Breast epithelium (tissue), 4 donors: ENCODE results near the gene AFF3. TPM values are rescaled to one million over a fixed set of nuclear protein-coding genes. Genes with fewer than 3 reads are reported as not detected.
A peak's percentile ranks its signal among the peaks of the same experiment; 100 is the strongest.

Experiments used
- DNase-seq, 2 donors: peaks; one replicate each; pipeline ENCODE4 v3.0.0-alpha.2; 2019; ENCODE audit warnings: low spot score in 2 of 2
- H3K27ac ChIP-seq, 2 donors: fragments of 200-600 bp; sonication (generic) in 1 of 2; one replicate each; pipeline ENCODE4 v1.5.1; 2016 to 2019; ENCODE audit warnings: mild to moderate bottlenecking in 1 of 2
- H3K27me3 ChIP-seq, 2 donors: fragments of 200-600 bp; sonication (generic) in 1 of 2; one replicate each; pipeline versions ENCODE4 v1.5.1 to v1.6.0; 2017 to 2019; ENCODE audit warnings: control low read depth in 1 of 2, mild to moderate bottlenecking in 1 of 2
- H3K36me3 ChIP-seq: fragments of 200-600 bp; one replicate; pipeline ENCODE4 v1.5.1; 2019
- H3K4me1 ChIP-seq, 2 donors: fragments of 200-600 bp; sonication (generic); one replicate each; pipeline ENCODE4 v1.5.1; 2016 to 2019; ENCODE audit warnings: control low read depth in 1 of 2
- H3K4me3 ChIP-seq, 3 donors: fragments of 200-600 bp; sonication (generic); 1 replicate in 2 of 3; 2 replicates in 1 of 3; pipeline ENCODE4 v1.5.1; 2016 to 2019; ENCODE audit warnings: mild to moderate bottlenecking in 3 of 3, moderate library complexity in 2 of 3
- H3K9me3 ChIP-seq, 2 donors: fragments of 200-600 bp; sonication (generic) in 1 of 2; one replicate each; pipeline ENCODE4 v1.5.1; 2016 to 2019; ENCODE audit warnings: control low read depth in 1 of 2
- POLR2A ChIP-seq: fragments of 450-650 bp; IDR thresholded peaks from one replicate; pipeline ENCODE4 v1.6.1; 2016; ENCODE audit warnings: antibody characterized with exemption, mild to moderate bottlenecking, moderate library complexity
- POLR2AphosphoS5 ChIP-seq, 3 donors: sonication (generic); formaldehyde crosslinking; IDR thresholded peaks; one replicate each; pipeline ENCODE4 v1.6.1; 2017; ENCODE audit warnings: antibody characterized with exemption in 3 of 3
- intact Hi-C: fragments of 100-400 bp; cut with DNase I; formaldehyde crosslinking; loops from one replicate; pipeline ENCODE4 v1.15.1; 2023; ENCODE audit warnings: low total_unique reads
- total RNA-seq, 3 donors: library from RNA; depleted of rRNA; stranded (reverse); fragments of >200 nt; gene quantifications; one replicate each; pipeline ENCODE4 v1.1.0, GENCODE V29; 2016
- TF ChIP-seq, protein P1 (sequence below), 3 donors: fragments of 450-650 bp; IDR thresholded peaks; one replicate each; pipeline ENCODE4 v1.5.1; 2016 to 2017; ENCODE audit warnings: antibody characterized with exemption in 3 of 3, mild to moderate bottlenecking in 3 of 3, moderate library complexity in 3 of 3

Gene AFF3
- total RNA-seq, 3 donors from 2014 or later, result 8.2 to 116 (median 63.6) TPM

GRCh38 chr2:99701503-99701902 lies 440.9 kb downstream of the AFF3 start:
- no peak for DNase-seq
- Histone ChIP-seq H3K9me3 (no peaks in the 10 kb centered on the region), H3K4me3 (no peak overlapping the region), H3K27ac (peak overlapping the region in 1 of 2 donors; percentile 84), H3K27me3 (no peaks in the 10 kb centered on the region), H3K36me3 (no peaks in the 10 kb centered on the region), H3K4me1 (peaks cover 0 to 3% of the 10 kb centered on the region in 2 donors)
- TF ChIP-seq, protein P1, sequence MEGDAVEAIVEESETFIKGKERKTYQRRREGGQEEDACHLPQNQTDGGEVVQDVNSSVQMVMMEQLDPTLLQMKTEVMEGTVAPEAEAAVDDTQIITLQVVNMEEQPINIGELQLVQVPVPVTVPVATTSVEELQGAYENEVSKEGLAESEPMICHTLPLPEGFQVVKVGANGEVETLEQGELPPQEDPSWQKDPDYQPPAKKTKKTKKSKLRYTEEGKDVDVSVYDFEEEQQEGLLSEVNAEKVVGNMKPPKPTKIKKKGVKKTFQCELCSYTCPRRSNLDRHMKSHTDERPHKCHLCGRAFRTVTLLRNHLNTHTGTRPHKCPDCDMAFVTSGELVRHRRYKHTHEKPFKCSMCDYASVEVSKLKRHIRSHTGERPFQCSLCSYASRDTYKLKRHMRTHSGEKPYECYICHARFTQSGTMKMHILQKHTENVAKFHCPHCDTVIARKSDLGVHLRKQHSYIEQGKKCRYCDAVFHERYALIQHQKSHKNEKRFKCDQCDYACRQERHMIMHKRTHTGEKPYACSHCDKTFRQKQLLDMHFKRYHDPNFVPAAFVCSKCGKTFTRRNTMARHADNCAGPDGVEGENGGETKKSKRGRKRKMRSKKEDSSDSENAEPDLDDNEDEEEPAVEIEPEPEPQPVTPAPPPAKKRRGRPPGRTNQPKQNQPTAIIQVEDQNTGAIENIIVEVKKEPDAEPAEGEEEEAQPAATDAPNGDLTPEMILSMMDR (IDR thresholded peaks at IDR 0.05), result no peak
- TF ChIP-seq POLR2AphosphoS5 (IDR thresholded peaks at IDR 0.05), result no peak
- no peak for TF ChIP-seq POLR2A
- intact Hi-C loops, result no loop called here

DNA sequence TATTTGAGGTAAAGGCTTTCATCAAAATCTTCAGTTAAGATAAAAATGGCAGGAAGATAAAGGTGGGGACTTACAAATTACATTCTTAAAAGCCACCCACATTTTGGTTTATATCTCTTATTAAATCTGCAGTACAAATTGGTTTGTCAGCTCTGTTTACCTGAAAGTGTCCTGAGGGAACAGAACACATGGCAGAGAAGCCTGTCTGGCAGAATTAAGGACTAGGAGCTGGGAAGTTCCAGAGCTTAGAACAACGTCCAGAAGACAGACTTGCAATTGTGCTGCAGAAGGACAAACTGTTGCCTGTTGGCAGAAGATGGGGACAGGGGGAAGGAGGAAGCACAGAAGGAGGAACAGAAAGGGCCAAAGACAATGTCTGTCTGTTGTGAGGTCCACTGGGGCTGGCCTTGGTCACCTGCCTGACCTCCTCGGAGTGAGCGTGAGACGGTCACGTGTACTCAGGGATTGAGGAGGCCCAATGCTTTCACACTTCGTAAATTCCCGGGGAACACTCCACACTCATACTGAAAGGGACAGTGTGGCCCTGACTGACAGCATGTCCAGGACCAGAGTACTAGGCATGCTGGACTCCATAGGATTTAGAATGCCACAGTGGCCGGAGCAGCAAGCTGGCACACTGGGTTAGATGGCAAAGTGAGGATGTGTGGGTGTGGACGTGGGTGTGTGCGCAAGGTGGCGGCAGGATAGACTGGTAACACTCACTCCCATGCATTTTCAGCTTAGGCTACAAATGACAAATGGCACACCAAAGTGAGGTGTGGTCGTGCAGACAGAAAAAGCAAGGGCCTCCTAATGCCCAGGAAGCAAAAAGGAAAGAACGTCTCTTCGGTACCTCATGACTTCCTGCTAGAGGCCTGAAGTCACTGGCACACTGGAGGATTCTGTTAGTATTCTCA lies 441.6 kb downstream of the AFF3 start:
- Histone ChIP-seq H3K4me3 (no peak overlapping the region), H3K27ac (peak overlapping the region; percentile 77 to 84), H3K36me3 (no peaks in the 10 kb centered on the region), H3K4me1 (peaks cover 0 to 3% of the 10 kb centered on the region in 2 donors), H3K9me3 (no peaks in the 10 kb centered on the region), H3K27me3 (no peaks in the 10 kb centered on the region)
- no peak for DNase-seq
- intact Hi-C loops, result no loop called here
- no peak for TF ChIP-seq POLR2A
- TF ChIP-seq, protein P1 (IDR thresholded peaks at IDR 0.05), result no peak
- no peak for TF ChIP-seq POLR2AphosphoS5 (IDR thresholded peaks at IDR 0.05)

DNA sequence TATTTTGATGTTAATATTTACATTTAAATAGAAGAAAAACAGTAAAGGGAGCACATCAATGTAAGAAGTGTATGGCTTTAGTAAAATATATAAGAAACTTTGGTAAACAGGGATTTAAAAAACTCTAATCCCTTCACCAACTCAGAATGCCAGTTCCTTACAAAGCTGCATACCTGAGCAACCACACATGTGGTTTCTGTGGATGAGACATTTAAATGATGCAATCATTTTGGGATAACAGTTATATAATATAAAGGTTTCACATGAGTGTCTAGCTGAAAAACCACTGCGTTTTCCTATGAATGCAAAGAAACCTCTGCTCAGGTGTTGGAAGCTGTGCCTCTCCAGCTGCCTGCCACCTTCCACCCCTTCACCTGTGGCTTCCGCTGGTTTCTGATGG lies 443.5 kb downstream of the AFF3 start:
- TF ChIP-seq, protein P1 (IDR thresholded peaks at IDR 0.05), result no peak
- no peak for TF ChIP-seq POLR2A
- no peak for TF ChIP-seq POLR2AphosphoS5 (IDR thresholded peaks at IDR 0.05)
- no peak for DNase-seq
- H3K9me3 ChIP-seq, result no peaks in the 10 kb centered on the region
- H3K4me1 ChIP-seq, result peaks cover 0 to 3% of the 10 kb centered on the region in 2 donors
- H3K27ac ChIP-seq, result peak overlapping the region in 1 of 2 donors; percentile 31
- H3K36me3 ChIP-seq, result no peaks in the 10 kb centered on the region
- H3K4me3 ChIP-seq, result no peak overlapping the region
- intact Hi-C loops, result no loop called here
- H3K27me3 ChIP-seq, result no peaks in the 10 kb centered on the region

- TF ChIP-seq, protein P1 (IDR thresholded peaks at IDR 0.05), result no peak
- TF ChIP-seq POLR2A (no peak), POLR2AphosphoS5 (IDR thresholded peaks at IDR 0.05) (no peak)
- DNase-seq, result no peak
- no peaks in the 10 kb centered on the region for H3K9me3 ChIP-seq
- no peak overlapping the region for H3K4me3 ChIP-seq
- intact Hi-C loops, result no loop called here
- H3K27me3 ChIP-seq, result no peaks in the 10 kb centered on the region
- peaks cover 0 to 3% of the 10 kb centered on the region in 2 donors for H3K4me1 ChIP-seq
- no peak overlapping the region for H3K27ac ChIP-seq
- H3K36me3 ChIP-seq, result no peaks in the 10 kb centered on the region
Observed at GRCh38 chr2:99697811-99698568, 444.4 kb downstream of the AFF3 start.

DNA sequence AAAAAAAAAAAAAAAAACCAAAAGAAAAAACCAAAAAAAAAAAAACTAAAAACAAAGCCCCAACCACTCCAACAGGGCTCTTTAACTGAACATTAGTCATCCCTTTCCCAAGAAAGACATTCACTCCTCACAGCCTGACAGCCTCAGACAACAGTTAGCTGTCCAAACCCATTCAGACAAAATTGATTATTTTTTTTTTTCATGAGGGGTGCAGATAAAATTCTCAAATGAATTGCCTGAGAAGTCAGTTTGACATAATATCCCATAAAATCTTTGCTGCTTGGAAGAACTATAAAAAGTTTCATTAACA lies 446.5 kb downstream of the AFF3 start:
- peaks cover 0 to 1% of the 10 kb centered on the region in 2 donors for H3K4me1 ChIP-seq
- no peaks in the 10 kb centered on the region for H3K27me3 ChIP-seq
- H3K4me3 ChIP-seq, result no peak overlapping the region
- TF ChIP-seq POLR2AphosphoS5 (IDR thresholded peaks at IDR 0.05) (no peak), POLR2A (no peak)
- TF ChIP-seq, protein P1 (IDR thresholded peaks at IDR 0.05), result no peak
- H3K36me3 ChIP-seq, result no peaks in the 10 kb centered on the region
- DNase-seq, result no peak
- no peaks in the 10 kb centered on the region for H3K9me3 ChIP-seq
- intact Hi-C loops, result no loop called here
- no peak overlapping the region for H3K27ac ChIP-seq
